Stimulated activated CD4-positive, alpha-beta T cell treated with anti-CD3 and anti-CD28 coated beads, Interleukin-15, amount 100 ng/mL, for 48 hours (primary cell): ENCODE data around the gene KRT16.
"Not testable (repeated sequence)": the region's sequence is repeated elsewhere in the genome, so short reads cannot be mapped to it uniquely, and the experiment has no call there.

ENCODE experiments used
- DNase-seq, 2 donors: peaks; one replicate each; pipeline ENCODE4 v3.0.0-alpha.2; 2020; ENCODE audit warnings: low read depth in 2 of 2

Gene KRT16

DNA sequence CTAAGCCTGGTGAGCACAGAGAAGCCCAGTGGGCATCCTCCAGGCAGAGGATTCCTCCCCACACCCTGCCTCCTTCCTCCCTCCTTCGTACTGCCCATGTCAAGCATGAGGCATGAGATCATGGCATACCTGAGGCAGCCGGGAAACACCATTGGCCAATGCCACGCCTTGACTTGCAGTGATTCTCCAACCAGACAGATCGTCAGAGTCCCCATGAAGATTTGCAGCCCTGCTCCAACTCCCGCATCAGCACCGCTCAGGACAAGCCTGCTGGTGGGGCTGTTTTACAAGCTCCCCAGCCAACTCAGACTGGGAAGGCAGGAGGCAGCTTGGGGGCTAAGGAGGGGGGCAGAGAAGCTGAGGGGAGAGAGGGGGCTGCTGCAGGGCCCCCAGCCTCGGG is 2.9 kb upstream of the KRT16 start:
- no peak for DNase-seq

GRCh38 chr17:41614767-41615166 is 2.2 kb upstream of the KRT16 start:
- DNase-seq, result not testable (repeated sequence)

- DNase-seq, result no peak
Observed at GRCh38 chr17:41614098-41614497, 1.5 kb upstream of the KRT16 start.

GRCh38 chr17:41613277-41614082 is 913 bp upstream of the KRT16 start:
- no peak for DNase-seq

GRCh38 chr17:41610965-41611640 is 1.5 kb downstream of the KRT16 start:
- DNase-seq, result no peak

- DNase-seq, result not testable (repeated sequence)
Observed at GRCh38 chr17:41610061-41610517, 2.5 kb downstream of the KRT16 start.

- DNase-seq, result not testable (repeated sequence)
Observed at GRCh38 chr17:41606930-41607329, 5.6 kb downstream of the KRT16 start.

DNA sequence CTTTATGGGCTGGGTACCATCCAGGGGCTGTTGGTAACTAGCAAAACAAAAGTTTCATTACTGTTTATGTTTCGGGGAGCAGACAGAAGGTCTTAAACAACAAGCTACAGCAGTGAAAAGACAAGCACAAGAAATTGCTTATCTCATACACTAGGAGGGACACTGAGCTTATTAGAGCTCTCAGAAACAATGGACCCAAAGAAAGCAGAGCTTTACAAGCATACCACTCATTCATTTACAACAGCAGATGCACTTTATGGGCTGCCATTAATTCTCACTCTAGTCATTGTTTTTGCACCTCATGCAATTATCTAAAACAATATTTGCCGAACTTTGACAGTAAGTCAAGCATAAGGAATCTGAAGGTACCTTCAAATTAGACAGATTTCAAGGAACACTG is 10.0 kb downstream of the KRT16 start:
- DNase-seq, result no peak

DNA sequence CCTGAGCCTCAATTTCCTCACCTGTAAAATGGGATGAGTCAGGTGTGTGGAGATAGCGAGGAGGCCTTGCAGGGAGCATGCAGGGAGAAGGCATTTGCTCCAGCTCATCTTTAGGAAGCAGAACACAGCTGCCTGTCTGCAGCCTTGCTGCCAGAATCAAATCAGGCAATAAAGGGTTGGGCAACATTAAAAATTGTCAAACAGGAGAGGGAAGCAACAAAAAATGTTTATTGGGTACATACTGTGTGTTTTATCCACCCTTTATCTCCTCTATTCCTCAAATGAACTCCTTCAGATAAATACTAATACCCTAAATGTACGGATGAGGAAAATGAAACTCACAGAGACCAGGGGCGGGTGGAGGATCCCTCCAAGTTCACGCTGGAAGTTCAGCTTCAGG is 12.2 kb downstream of the KRT16 start:
- no peak for DNase-seq

- DNase-seq, result no peak
Observed at GRCh38 chr17:41599680-41600079, 12.9 kb downstream of the KRT16 start.

GRCh38 chr17:41595585-41595984 is 17.0 kb downstream of the KRT16 start:
- no peak for DNase-seq

GRCh38 chr17:41594363-41594915 is 18.1 kb downstream of the KRT16 start:
- no peak for DNase-seq

DNA sequence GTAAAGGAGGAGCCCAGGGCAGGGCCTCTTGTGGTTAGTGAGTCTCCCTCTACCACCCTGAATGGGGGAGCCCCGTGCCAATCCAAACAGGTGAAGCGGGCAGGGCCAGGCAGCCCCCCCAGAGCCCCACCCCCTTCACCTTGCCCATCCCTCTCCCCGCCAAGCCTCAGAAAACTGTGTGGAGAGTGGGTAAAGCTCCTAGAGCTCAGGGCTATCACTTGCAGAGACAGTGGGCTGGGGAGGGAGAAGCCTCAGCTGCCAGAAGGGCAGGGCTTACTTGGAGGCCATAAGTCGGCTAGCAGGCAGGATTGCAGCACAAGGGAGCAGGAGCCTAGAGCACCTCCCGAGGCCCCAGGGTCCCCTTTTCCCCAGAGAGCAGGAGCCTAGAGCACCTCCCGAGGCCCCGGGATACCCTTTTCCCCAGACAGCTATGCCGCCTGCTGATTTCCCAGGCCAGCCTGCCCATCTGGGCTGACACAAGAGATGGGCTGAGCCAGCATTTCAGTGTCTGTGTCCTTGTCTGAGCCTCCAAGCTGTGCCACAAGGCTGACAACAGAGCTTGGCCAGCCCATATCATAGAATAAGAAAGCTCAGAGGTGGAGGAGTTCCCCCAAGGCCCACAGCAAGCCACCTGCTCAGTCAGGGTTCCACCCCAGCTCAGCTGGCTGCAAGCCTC is 19.1 kb downstream of the KRT16 start:
- DNase-seq, result no peak

DNA sequence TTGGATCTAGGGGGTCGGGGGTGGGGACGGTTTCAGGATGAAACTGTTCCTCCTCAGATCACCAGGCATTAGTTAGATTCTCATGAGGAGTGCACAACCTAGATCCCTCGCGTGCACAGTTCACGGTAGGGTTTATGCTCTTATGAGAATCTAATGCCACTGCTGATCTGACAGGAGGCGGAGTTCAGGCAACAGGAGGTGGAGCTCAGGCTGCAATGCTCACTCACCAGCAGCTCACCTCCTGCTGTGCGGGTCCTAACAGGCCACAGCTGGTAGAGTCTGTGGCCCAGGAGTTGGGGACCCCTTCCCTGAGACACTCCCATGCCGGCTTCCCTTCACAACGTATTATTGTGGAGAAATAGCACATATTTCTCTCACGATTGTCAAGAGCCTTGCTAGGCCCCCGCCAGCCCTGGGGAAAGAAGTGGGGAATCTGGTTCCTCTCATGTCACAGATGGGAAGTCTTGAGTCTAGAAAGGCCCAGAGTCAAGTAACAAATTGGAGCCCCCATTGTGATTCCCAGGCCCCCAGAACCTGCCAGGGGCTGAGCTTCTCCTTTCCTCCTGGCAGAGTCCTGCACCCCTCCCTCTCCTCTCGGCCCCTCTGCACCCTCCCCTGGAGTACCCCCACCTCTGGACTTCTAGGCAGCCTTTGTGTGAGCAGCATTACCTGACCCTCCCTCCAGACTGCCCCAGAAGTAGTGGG is 19.8 kb downstream of the KRT16 start:
- no peak for DNase-seq

DNA sequence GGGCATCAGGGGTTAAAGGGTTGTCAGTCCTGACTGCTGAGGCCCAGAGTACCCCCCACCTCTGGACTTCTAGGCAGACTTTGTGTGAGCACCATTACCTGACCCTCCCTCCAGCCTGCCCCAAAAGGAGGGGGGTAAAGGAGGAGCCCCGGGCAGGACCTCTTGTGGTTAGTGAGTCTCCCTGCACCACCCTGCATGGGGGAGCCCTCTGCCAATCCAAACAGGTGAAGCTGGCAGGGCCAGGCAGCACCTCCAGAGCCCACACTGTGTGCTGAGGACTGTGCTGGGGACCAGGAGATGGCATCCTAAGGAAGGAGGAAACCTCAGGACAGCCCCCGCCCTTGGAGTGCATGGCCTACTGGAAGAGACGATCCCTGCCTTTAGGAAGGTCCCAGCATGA is 23.3 kb downstream of the KRT16 start:
- DNase-seq, result no peak

DNA sequence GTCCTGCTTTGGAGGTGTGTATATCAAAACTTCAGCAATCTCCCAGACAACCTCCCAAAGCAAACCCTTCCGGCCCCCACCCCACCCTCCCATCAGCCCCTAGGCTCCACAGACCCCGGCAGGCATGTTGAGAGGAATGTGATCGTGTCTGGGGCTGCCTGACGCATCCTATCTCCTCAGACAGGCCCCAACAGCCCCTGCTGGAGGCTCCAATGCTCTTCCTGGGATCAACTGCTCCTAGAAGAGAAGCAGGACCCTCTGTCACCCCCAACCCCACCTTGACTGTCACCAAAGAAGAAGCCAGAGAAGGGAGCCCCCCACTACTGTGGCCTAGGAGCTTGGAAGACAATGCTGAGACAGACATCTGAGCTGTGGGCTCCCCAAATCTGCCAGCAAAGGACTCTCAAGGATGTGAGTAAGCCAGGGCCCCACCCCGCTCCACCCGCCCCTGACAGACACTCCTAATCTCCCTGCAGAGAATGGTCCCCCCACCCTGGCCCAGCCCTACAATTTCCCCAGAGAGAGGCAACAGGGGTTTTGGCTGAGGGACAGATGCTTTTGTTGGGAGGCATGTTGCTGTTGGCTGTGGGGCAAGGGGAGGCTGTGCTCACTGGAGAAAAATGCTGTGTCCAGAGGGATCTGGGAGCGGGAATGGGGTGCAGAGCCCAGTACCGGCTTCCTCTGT is 24.3 kb downstream of the KRT16 start:
- no peak for DNase-seq

DNA sequence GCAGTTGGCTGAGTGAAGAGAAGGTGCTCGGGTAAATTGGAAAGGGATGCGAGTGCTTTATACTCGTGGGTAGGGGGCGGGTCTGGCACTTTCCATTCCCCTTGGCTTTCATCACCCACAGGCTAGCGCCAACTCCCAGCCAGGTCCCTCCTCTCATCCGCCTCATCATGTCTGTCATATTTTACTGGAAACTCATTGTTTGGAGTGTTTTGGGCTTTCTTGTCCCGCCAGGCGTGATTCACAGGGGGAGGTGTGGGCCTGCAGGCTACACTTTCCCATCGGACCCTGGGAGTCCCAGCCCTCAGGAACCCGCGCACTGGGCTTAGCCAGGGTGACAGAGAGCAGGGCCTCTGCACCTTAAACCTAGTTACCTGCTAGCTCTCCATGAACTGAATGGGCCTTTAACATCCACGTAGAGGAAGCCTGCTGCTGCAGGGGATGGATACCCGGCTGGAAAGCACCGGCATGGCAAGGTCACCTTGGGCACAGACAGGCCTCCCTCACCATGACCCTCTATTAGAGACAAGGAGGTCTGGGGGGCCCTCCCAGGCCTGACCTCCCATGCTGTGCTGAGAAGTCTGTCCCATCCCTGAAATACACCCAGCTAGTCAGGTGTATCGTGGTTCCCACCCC is 25.6 kb downstream of the KRT16 start, which contains the start of gene KRT14:
Gene KRT14 (minus strand): TSS at position 33 of the 633 bp plus-strand sequence. CDS start 61 bp downstream, outside the sequence.
- DNase-seq, result no peak

GRCh38 chr17:41585301-41586056 is 27.1 kb downstream of the KRT16 start:
- DNase-seq, result no peak

GRCh38 chr17:41584331-41584927 is 28.1 kb downstream of the KRT16 start:
- DNase-seq, result not testable (repeated sequence)
